Measurements from ENCODE around the gene UBE2R2.
"Not testable (repeated sequence)": the region's sequence is repeated elsewhere in the genome, so short reads cannot be mapped to it uniquely, and the experiment has no call there.

Gene UBE2R2

DNA sequence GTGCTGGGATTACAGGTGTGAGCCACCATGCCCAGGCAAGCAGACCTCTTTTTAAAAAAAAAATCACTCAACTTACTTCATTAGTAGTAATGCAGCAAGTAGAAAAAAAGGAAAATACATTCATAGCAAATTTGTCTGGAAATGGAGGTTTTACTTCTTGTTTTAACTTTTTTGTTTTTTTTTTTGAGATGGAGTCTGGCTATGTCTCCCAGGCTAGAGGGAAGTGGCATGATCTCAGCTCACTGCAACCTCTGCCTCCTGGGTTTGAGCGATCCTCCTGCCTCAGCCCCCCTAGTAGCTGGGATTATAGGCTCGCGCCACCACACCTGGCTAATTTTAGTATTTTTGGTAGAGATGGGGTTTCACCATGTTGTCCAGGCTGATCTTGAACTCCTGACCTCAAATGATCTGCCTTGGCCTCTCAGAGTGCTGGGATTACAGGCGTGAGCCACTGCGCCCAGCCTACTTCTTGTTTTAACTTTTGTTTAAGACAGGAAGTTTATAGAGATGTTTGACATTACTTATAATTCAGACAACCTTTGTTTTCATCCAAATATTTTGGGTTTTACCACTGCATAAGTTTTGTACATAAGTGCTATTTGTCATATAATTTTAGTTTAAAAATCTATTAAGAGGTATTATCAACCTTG lies 26.5 kb downstream of the UBE2R2 start:
- DNase-seq: no peak

DNA sequence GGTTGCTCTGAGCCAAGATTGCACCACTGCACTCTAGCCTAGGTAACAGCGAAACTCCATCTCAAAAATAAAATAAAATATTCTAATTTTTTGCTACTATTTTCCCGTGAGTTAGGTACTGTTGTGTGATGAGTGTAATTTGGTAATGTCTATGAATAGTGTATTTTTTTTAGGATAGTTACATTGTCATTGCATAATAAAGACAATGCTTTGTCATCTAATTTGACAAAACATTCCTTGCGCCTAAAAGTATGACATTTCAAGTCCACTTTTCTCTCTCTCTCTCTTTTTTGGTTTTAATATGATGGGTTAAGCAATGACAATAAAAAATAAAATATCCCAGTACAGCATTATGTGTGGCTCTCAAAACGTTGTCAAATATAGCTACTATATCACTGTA lies 29.3 kb downstream of the UBE2R2 start:
- DNase-seq: no peak

DNA sequence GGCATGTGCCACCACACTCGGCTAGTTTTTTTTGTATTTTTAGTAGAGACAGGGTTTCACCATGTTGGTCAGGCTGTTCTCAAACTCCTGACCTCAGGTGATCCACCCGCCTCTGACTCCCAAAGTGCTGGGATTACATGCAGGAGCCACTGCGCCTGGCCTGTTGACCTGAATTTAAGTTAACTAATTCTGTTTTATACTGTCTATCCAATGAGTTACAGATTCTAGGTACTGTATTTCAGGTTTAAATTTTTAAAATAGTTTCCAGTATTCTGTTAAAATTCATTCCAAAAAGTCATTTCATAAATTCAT lies 30.9 kb downstream of the UBE2R2 start:
- not testable (repeated sequence) for DNase-seq

DNA sequence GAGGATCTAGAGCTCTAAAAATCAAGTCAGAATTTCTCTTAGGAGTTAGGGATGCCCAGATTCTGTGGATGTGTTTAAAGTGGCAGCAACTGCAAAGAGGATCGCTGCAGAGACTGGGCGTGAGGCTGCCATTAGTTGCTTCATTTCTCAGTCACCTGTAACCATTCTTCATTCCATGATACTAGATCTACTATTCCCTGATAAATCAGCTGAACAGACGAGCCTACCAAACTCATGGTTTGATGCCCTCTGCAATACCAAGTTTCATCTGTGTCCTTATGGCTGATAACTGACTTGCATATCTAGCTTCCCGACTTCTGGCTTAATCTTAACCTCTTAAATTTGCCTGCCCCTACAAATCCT lies 33.3 kb downstream of the UBE2R2 start:
- DNase-seq: no peak

DNA sequence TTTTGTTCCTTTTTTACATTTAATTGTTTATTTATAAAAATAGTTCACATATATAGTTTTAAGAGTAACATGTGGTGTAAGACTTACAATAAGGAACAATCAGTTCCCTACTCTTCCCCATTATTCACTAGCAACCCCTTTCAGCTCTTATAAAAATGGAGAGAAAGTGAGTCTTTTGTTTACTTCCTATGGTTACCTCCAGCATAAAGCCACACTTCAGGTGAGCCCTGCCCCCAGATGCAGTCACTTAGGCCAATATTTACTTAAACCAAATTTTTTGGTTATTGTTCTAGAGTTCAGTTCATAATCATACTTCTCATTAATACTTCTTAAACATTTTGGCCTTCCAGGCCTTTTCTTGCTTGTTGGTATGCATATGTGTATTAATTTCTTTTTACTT lies 33.7 kb downstream of the UBE2R2 start:
- DNase-seq: no peak

DNA sequence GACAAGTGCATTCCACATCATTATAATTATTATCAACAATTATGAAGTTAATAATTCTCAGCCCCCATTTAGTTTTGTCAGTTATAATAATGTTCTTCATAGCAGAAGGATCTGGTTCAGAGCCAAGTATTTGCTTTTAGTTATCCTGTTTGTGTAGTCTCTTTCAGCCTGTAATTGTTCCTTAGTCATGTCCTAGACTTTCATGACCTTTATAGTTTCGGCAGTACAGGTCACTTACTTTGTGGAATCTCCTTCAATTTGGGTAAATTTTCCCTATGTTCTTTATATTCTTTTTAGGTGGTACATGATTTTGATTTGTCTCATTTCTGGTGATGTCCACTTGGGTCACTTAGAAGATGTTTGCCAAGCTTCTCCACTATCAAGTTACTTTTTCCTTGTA lies 34.3 kb downstream of the UBE2R2 start:
- DNase-seq: no peak

DNA sequence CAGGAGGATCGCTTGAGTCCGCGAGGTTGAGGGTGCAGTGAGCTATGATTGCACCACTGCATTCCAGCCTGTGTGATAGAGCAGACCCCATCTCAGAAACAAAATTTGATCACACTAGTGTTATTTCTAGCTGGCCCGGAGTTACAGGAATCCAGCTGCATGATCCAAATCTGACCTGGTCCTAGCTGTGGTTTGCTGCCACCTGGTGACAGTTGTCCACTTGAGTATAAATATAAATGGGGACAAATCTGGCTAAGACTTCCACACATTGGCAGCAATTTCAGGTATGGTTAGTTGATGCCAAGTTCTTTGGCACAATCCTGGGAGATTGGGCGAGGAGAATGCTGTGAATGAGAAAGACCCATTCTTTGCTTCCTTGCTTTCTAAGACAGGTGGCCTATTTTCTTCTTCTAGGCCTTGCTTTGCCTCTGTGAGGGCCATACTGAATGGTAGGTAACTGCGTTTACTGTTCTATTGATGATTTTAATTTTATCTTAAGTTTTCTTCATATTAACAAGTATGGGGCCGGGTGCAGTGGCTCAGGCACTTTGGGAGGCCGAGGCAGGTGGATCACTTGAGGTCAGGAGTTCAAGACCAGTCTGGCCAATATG lies 35.4 kb downstream of the UBE2R2 start:
- DNase-seq: peak; percentile 34

DNA sequence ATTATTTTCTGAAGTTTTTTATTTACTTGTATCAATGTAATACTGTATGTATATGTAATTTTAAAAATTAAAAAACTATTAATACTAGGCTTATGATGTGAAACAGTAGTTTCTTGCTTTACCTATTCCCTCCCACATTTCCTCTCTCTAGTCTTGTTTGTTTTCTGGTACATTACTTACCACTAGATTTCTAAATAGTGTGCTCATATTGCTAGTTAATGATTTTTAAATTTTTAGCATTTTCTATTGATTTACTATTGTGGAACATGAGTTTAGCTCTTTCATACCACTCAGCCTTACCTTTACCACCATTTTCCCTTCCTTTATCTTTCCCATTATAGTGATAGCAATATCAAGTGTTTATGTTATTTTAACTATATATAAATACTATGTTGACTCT lies 39.3 kb downstream of the UBE2R2 start:
- DNase-seq: no peak

DNA sequence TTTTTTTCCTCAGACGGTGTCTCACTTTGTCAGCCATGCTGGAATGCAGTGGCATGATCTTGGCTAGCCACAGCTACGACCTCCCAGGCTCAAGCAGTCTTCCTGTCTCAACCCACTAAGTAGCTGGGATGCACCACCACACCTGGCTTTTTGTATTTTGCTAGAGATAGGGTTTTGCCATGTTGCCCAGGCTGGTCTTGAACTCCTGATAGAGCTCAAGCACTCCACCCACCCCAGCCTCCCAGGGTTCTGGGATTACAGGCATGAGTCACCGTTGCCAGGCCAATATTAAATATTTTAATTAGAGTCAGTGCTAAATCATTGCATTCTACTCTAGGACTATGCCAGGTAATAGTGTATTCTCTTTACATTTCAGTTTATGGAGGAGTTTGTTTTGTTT lies 41.5 kb downstream of the UBE2R2 start:
- peak; percentile 23 for DNase-seq

DNA sequence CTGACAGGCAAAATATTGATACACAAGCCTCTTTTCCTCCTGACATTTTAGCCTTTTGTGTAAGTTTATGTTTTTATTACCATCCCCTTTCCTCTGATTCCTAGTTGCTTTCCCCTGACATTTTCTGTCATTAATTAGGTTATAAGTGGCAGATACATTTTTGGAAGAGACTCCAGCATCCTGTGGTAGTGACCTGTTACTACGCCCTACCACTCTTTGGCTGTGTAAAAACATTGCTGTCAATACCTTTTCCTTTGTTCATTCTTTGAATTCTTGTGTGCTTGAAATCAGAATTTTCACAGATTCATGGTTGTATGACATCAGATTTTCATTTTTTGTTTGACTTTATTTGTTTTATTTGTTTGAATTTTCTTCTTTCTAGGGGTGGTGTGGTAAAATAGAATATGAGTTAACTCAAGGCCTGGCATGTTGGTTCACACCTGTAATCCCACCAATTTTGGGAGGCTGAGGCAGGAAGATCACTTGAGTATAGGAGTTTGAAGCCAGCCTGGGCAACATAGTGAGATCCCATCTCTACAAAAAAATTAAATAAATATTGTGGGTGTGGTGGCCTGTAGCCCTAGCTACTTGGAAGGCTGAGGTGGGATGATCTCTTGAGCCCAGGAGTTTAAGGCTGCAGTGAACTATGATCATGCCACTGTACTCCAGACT lies 43.4 kb downstream of the UBE2R2 start:
- DNase-seq: no peak

DNA sequence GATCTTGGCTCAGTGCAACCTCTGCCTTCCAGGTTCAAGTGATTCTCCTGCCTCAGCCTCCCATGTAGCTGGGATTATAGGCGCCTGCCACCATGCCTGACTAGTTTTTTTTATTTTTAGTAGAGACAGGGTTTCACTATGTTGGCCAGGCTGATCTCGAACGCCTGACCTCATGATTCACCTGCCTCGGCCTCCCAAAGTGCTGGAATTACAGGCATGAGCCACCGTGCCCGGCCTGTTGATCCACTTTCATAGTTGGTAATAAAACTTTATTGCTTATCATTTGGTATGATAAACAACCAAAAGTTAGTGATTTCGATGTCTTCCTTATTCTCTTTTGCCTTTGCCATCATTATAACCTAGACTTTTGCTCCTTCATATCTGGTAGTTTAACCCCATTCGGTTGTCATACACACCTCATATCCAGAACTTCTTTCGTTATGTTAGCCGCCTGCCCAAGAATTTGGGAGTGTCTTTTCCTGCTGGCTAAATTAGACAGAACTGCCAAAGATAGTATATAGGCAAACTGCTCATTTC lies 45.0 kb downstream of the UBE2R2 start:
- no peak for DNase-seq

DNA sequence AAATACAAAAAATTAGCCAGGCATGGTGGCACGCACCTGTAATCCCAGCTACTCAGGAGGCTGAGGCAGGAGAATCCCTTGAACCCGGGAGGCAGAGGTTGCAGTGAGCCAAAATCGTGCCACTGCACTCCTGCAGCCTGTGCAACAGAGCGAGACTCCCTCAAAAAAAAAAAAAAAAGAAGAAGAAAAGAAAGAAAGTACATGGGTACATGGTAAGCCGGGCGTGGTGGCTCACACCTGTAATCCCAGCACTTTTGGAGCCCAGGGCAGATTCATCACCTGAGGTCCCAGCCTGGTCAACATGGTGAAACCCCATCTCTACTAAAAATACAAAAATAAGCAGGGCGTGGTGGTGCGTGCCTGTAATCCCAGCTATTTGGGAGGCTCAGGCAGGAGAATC lies 46.1 kb downstream of the UBE2R2 start:
- DNase-seq: not testable (repeated sequence)

DNA sequence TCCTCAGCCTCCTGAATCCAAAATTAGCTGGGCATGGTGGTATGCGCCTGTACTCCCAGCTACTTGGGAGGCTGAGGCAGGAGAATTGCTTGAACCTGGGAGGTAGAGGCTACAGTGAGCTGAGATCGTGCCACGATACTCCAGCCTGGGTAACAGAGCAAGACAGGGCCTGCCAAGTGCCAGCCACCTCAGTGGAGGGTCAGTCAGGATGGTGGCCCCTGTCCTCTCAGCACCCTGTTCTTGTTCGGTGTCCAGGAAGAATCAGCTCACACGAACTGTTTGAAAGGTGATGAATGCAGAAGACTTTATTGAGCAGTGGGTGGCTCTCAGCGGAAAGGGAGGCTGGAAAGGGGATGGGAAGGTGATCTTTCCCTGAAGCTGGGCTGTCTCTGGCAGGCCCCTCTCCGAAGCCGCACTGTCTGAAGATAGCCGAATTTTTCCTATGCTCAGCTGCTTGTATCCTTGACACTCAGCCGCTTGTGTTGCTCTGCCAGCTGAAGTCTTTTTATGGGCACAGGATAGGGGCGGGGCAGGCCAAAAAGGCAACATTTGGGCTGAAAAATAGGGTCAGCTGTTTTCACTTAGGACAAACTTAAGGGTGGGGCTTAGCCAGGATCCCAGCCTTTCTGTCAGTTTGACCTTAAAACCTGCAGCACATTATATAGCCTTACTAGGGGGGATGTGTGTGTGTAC lies 50.9 kb downstream of the UBE2R2 start:
- peak; percentile 37 for DNase-seq

DNA sequence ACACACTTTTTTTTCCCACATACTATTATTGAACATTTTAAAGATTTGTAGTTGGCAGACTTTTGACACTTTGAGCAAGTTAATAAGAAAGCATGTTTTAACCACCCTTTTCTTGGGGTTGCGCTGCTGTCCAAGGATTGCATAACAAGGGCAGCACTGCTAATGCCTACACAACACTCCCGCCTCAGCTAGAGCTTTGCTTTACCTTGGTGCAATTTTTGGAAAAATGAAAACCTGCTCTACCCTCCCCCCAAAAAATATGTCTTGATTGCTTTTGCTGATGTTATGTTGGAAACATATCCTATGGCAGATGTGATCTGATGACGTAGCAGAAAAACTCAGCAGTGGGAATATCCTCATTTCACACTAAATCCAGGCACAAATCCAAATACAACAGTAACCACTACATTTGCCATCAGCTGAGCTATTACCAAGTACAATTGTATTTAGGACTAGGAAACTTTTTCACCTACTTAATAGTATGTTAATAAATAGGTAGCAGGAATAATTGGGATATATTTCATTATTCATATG lies 51.5 kb downstream of the UBE2R2 start:
- DNase-seq: peak; percentile 71

DNA sequence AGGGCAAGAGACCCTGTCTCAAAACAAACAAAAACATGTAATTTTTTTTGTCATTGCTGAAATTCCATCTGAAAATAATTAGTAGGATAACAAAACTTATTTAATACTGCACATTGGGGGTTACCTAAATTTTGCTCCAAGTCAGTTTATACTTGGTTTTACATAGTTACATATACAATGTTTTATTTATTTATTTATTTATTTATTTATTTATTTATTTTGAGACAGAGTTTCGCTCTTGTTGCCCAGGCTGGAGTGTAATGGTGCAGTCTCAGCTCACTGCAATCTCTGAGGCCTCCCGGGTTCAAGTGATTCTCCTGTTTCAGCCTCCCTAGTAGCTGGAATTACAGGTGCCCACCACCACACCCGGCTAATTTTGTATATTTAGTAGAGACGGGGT lies 52.3 kb downstream of the UBE2R2 start:
- DNase-seq: not testable (repeated sequence)

DNA sequence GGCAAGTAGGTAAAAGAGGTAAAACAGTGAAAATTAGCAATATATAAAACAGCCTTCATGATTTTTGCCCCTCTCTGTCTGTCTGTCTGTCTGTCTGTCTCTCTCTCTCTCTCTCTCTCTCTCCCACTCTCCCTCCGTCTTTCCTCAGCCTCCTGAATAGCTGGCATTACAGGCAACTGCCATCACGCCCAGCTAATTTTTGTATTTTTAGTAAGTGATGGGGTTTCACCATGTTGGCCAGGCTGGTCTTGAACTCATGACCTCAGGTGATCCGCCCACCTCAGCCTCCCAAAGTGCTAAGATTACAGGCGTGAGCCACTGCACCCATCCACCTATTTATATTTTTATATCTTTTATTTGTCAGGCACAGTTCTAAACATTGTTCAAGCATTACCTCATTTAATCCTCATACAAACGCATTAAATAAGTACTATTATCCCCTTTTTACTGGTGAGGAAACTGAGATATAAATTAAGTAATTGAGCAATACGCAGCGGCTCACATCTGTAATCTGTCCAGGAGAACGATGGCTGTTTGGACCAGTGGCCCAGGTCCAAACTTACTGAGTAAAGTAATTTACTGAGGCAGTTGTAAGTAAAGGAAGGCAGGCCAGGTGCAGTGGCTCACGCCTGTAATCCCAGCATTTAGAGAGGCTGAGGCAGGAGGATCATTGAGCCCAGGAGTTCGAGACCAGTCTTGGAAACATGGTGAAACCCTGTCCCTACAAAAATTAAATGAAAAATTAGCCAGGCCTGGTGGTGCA lies 60.9 kb downstream of the UBE2R2 start:
- DNase-seq: no peak

DNA sequence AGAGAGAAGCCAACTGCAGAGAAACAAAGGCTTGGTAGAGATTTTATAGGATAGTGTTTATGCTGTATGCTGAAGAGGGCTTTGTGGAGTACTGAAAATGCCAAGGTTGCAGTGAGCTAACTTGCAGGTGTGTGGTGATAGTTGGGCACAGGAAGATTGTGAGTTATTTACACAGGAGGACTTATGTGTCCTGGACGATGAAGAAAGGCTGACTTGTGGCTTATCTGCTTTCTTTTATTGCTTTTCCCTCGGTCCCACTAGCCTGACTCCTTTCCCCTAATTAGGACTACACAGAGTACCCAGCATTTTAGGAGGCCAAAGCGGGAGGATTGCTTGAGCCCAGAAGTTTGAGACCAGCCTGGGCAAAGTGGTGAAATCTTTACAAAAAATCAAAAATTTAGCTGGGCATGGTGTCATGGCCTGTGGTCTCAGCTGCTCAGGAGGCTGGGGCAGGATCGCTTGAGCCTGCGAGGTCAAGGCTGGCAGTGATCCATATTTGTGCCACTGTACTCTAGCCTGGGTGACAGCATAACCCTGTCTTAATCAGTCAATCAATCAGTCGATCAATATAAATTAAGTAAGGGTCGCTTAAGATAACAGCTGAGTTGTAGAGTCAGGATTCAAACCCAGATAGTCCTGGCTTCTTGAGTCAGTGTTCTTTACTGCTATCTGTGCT lies 61.9 kb downstream of the UBE2R2 start:
- no peak for DNase-seq

DNA sequence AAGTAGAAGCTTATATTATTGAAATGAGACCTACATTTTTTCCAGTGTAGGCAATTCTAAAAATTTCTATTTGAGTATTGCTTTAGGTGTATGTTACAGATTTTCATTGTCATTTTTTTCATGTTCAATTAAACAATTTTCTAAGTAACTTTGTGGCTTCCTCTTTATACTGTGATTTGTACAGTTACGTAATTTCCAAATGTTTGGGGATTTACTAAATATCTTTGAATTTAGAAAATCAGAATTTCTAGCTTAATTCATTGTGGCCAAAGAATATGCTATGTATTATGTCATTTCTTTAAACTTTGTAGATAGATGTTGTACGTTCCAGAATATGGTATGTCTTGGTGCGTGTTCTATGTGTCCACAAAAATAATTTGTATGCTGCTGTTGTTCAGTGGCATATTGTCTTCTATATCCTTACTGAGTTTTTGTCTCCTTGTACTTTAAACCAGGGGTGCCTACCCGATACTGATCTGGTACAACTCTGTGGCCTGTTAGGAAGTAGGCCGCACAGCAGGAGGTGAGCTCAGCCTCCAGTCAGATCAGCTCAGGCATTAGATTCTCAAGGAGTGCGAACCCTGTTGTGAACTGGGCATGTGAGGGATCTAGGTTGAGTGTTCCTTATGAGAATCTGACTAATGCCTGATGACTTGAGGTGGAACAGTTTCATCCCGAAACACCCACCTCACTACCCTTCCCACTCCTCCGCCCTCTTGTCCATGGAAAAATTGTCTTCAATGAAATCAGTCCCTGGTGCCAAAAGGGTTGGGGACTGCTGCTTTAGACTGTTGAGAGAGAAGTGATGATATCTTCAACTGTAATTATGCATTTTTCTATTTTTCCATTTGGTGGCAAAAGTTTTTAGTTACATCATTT lies 63.5 kb downstream of the UBE2R2 start:
- no peak for DNase-seq

DNA sequence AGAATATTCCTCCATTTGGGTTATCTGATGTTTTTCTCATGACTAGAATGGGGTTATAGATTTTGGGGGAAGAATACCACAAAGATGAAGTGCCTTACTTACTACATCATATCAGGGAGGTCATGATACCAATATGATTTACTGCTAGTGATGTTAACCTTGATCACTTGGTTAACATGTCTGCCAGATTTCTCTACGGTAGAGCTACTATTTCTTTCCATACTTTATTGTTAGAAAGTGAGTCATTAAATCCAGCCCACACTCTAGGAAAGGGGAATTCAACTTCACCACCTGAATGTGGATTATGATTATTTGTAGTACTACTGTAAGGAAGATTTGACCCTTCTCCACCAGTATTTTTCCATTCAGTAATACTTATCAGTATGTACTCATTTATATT lies 64.7 kb downstream of the UBE2R2 start:
- DNase-seq: peak; percentile 45

DNA sequence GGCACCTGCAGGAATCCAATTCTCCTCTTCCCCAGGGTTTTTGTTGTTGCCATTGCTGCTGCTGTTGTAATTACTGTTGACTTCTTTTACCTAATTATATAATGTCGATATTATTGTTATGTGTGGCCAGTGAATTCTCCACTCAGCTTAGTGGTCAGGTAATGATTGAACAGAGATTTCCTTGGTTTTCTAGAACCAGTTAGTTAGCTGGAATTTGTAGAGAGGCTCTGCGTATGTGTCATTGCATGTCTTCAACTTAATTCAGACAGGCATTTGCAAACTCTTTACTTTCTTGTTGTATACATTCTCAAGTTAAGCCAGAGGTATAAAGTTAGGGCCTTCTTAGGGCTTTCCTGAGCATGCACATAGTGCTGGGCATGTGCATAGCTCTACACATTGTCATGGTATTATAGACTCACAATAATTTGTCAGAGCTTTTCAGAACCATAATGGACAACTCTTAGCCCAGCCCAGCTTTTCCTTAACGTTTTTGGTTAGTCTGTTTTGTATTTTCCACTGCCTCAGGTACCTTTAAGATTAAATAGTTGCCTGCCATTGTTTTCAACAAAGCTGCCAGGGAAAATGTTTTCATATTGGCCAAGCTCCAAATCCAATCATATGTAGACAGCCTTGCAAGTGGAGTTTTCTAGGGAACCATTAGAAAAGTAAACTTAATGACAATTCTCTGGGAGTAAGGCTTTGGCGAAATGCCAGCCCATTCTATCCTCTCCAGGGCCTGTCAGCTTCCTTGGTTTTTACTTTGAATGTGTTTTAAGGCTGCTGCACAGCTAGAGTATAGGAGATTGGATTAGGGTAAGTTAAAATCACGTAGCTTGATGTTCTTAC lies 68.1 kb downstream of the UBE2R2 start:
- peak; percentile 46 for DNase-seq

All from fibroblast of skin of right quadriceps (primary cell).